Effector CD4-positive, alpha-beta T cell (primary cell): ENCODE measurements around the gene ZNF783.
"Not testable (repeated sequence)": the region's sequence is repeated elsewhere in the genome, so short reads cannot be mapped to it uniquely, and the experiment has no call there.

Experiments used
- DNase-seq: peaks from one replicate; pipeline ENCODE4 v3.0.0-alpha.2; 2020

ZNF783 gene

DNA sequence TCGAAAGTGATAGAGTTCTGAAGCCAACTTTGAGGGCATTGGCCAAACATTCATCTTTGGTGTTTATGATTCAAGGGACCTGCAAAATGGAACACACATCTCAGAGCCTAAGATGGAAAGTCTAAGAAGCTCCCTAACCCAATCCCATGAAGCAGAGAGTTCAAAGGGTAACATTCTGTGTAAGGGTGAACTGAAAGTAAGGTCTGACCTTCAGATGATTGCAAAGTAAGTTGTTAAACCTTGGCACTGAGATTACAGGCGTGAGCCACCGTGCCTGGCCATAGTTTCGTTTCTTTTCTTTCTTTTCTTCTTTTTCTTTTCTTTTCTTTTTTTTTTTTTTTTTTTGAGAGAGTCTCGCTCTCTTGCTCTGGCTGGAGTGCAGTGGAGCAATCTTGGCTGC, 20.3 kb upstream of the ZNF783 start:
- DNase-seq = no peak

DNA sequence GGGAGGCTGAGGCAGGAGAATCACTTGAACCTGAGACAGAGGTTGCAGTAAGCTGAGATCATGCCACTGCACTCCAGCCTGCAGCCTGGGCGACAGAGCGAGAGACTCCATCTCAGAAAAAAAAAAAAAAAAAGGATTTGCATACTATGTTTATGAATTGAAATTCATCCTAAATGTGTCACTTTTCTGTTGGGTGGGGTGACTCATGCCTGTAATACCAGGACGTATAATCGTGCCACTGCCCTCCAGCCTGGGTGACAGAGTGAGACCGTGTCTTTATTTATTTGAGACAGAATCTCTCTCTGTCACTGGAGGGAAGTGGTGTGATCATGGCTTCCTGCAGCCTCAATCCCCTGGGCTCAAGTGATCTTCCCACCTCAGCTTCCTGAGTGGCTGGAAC, 16.8 kb upstream of the ZNF783 start:
- DNase-seq = no peak

DNA sequence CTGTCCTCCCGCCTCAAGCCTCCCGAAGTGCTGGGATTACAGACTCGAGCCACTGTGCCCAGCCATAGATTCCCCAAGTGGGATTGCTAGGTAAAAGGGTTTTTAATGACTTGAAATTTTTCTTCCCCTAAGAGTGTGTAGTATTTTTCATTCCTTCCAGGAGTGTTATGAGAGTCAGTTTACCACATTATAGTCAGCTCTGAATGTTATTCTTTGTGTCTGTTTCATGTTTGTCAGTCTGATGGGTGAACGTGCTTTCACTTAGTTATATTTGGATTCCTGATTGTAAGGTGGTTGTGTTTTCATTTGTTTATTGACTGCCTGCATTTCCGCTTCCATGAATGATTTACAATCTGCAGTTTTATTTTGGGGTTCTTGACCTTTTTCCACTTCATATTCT, 16.3 kb upstream of the ZNF783 start:
- DNase-seq = no peak

DNA sequence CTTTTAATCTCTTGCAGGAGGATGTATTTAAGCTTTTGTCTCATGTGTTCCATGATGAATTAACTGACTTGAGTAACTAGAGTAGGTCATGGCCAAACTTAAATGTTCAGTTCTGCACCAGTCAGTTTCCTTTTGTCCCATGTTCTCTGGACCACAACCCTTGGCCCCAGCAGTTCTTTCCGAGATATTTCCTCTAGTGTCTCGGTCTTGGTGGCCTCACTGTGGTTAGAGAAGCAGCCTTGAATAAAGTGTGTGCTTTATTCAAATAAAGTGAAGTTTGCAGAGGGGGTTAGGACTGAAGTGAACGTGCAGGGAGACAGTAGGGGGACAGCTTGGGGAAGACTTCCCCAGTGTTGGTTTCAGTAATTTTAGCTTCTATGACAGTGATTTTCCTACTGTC, 13.2 kb upstream of the ZNF783 start:
- no peak for DNase-seq

DNA sequence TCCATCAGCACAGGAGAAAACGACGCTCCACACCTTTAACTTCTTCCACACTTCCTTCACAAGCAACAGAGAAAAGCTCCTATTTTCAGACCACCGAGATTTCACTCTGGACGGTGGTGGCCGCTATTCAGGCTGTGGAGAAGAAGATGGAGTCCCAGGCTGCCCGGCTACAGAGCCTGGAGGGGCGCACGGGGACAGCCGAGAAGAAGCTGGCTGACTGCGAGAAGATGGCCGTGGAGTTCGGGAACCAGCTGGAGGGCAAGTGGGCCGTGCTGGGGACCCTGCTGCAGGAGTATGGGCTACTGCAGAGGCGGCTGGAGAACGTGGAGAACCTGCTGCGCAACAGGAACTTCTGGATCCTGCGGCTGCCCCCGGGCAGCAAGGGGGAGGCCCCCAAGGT, 11.8 kb upstream of the ZNF783 start:
- not testable (repeated sequence) for DNase-seq

DNA sequence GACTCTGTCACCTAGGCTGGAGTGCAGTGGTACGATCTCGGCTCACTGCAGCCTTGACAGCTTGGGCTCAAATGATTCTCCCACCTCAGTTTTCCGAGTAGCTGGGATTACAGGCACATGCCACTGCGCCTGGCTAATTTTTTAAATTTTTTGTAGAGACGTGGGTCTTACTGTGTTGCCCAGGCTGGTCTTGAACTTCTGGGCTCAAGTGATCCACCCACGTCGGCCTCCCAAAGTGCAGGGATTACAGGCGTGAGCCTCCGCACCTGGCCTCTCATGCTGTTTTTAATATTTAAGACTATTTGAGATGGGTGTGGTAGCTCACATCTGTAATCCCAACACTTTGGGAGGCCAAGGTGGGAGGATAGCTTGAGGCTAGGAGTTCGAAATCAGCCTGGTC, 10.5 kb upstream of the ZNF783 start:
- DNase-seq = not testable (repeated sequence)

DNA sequence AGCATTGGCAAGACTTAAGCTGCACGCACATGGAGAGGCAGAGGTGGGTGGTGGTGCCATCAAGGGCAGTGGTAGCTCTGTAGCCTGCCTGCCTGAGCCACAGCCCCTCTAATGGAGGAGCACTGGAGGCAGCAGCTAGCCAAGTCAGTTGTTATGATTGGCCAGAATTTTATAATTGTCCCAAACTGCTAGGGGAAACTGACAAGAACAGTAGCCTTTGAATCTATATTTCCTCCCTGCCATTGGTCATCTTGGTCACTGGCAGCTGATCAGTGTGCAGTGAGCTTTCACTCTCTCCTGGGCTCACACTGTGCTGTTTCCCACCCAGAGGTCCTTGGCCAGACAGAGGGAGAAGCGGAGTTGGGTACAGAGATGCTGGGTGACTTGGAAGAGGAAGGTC, 9.6 kb upstream of the ZNF783 start:
- no peak for DNase-seq

DNA sequence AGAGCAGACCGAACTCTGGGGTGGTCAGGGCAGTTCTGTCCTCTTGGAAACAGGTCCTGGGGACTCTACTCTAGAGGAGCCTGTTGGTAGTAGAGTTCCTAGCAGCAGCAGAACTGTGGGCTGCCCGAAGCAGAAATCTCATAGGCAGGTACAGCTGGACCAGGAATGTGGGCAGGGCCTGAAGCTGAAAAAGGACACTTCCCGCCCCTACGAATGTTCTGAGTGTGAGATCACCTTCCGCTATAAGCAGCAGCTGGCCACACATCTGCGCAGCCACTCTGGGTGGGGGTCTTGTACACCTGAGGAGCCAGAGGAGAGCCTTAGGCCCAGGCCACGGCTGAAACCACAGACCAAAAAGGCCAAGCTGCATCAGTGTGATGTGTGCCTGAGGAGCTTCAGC, 8.3 kb upstream of the ZNF783 start:
- DNase-seq = no peak

DNA sequence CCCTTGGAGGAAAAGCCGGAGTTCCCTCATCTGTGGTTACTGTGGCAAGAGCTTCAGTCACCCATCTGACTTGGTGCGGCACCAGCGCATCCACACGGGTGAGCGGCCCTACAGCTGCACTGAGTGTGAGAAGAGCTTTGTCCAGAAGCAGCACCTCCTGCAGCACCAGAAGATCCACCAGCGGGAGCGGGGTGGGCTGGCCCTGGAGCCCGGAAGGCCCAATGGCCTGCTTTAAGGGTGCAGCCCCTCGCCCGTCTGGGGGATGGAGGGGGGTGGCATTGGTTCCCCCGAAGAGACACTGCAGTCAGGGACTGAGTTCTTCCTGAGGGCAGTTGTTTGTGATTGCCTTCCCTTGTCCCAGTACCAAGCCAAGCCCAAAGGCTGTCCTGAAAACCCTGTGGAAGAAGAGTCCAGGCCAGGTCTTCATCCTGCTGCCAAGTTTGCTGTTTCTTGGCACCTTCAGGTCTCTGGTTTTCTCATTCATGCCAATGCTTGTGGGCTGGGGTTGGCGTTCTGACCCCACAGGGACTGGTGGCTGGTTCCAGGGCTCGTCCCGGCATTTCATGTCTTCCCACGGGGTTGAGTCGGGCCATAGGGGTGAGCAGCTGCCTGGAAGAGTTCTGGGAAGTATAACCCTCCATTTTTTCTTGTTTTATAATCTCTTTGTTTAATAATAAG, 7.7 kb upstream of the ZNF783 start:
- no peak for DNase-seq

DNA sequence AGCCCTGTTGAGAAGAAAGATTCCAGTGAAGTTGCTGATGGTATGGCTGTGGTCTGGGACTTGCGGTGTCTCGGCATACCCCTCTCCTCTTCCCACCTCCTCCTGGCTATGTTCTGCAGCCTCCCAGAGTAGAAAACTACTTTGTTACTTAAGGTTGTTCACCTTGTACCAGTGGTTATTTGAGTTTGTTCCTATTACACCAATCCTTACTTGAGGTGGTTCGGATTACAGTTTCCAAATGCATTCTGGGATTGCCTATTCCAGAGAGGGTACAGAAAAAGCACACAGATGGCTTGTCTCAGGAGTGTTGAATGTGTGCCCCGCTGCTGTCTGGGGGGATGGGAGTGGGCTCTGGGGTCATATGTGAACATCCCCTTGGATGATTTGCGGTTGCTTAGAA, 6.8 kb upstream of the ZNF783 start:
- no peak for DNase-seq

DNA sequence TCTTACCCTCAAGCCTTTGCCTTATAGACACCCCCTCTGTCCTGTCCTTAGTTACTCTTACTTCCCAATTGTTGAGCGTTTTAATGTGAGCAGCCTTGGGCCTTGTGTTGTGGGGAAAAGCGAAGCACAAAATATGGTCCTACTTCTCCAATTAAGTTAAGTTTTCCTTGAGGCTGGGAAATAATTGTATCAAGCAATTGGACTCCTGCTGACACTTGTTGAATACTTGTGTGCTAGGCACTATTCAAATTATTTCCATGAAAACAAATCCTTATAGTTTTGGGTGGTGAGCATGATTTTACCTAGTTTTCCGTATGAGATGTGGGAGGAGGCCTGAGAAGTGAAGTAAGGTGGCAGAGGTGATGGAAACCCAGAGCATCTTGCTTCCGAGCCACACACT, 5.4 kb upstream of the ZNF783 start:
- no peak for DNase-seq

DNA sequence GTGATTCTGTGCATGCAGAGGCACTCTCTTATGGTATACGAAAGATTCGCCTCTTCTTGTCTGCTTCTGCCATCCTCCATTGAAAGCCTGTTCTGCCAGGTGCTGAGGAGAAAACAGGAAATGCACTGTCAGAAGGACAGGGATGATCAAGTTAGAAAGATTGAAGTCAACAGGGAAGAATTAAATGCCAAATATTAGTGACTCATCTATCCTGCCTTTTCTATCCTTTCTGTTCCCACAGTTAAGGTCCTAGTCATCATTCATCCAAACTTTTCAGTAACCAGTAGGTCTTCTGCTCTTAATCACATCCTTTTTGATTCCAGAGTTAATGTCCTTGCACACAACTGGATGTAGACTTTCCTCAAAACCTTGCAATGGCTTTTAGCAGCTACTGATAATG, 4.8 kb upstream of the ZNF783 start:
- no peak for DNase-seq

DNA sequence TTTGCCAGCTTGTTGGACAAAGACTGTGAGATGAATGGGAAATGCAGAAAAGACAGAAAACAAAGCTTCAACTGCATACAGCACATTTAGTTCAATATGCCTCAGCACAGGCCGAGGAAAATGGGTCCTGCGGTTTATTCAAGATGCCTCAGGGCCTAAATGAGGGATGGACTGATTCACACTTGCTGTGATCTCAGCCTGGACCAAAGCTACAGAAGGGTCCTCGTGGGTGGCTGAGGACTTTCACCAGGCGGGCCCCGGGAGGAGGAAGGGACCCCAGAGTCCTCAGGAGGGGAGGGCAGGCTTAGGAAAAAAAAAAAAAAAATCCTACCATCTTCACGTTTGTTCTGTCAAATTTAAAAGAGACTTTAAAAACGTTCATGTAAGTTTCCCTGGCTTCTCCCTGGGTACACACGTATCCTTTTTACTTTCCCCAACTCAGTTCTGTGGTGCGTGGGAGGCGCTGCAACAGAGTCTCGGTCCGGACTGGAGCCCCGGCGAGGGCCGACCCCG, 624 bp upstream of the ZNF783 start:
- DNase-seq = no peak

DNA sequence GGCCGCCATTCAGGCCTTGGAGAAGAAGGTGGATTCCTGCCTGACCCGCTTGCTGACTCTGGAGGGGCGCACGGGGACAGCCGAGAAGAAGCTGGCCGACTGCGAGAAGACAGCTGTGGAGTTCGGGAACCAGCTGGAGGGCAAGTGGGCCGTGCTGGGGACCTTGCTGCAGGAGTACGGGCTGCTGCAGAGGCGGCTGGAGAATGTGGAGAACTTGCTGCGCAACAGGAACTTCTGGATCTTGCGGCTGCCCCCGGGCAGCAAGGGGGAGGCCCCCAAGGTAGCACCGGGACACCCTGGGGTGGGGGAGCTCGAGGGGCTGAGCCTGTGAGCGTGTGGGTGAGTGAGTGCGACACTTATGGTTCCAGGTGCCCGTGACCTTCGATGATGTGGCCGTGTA, 4.5 kb downstream of the ZNF783 start:
- DNase-seq = no peak

DNA sequence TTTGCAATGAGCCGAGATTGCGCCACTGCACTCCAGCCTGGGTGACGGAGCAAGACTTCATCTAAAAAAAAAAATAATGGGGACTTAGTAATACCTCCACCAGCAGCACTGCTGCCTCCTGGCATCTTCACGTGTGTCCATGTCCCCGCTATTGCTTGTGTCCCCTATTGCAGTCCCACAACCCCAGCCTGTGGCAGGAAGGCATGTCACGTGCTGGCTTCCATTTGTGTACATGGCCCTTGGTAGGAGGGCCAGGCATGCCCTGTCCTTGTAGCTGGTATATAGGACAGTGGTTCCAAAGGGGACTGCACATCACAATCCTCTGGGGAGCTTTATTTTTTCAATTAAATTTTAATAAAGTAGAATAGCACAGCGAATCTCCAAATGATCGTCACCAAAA, 5.7 kb downstream of the ZNF783 start:
- DNase-seq = no peak

DNA sequence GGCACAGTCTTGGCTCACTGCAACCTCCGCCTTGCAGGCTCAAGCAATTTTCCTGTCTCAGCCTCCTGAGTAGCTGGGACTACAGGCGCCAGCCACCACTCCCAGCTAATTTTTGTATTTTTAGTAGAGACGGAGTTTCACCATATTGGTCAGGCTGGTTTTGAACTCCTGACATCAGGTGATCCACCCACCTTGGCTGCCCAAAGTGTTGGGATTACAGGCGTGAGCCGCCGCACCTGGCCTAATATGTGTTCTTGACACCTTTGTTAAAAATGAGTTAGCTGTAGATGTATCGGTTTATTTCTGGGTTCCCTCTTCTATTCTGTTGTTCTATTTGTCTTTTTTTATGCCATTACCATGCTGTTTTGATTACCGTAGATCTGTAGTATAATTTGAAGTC, 12.4 kb downstream of the ZNF783 start:
- DNase-seq = not testable (repeated sequence)

DNA sequence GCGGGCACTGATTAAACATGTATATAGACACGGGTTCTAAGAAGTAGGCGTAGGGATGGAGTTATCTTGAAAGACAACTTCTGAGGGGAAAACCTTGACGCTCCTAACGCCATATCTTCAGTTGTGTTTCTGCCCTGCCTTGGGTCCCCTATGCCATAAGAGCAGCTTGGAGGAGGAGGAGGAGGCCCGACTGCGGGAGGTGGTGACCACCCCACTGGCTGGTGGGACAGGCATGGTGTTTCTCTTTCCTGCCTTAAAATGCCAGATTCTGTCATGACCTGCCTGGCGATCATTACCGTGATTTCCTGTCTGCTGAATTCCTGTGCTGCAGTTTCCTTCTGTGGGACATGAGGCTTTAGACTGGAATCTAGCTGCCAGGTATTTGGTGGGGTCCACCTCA, 15.9 kb downstream of the ZNF783 start:
- no peak for DNase-seq

DNA sequence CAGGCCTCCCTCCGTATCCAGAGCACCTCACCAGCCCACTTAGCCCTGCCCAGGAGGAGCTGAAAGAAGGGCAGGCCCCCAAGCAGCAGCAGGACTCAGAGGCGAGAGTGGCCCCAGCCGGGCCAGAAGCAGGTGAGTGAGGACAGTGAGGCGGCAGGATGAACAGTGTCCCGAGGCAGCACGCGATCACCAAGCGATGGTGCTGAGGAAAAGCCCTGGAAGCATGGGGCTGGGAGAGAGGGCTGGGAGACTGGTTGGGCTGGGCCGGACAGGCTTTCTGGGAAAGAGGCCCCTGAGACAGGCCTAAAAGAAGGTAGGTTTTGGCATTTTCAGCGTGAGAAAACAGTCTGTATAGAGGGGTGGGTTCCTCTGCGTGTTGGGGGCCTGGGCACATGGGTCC, 16.4 kb downstream of the ZNF783 start:
- no peak for DNase-seq

DNA sequence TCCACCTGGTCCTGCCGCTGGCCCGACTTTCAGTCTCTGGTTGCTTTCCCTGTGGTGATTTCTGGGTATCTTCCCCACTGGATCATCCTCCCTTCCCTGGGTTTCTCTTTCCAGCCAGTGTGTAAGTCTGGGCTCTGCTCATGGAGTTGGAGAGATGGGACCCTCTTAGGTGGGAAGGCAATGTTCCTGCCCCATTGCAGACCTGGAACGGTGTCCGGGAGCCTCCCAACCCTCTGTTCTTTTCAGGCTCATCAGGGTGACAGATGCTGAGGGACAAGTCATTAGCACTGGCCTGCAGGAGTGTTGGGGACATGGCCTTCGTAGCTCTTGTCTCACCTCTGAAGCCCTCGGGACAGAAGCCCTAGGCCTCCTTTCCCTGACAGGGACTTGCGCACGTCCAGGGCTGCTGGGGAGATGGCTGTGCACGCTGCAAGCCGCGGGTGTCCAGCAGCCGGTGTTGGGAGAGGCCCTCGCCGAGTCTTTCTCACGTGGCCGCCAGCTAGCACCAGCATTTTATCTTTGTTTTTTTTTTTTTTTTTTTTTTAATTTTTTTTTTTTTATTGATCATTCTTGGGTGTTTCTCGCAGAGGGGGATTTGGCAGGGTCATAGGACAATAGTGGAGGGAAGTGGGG, 17.2 kb downstream of the ZNF783 start:
- no peak for DNase-seq

DNA sequence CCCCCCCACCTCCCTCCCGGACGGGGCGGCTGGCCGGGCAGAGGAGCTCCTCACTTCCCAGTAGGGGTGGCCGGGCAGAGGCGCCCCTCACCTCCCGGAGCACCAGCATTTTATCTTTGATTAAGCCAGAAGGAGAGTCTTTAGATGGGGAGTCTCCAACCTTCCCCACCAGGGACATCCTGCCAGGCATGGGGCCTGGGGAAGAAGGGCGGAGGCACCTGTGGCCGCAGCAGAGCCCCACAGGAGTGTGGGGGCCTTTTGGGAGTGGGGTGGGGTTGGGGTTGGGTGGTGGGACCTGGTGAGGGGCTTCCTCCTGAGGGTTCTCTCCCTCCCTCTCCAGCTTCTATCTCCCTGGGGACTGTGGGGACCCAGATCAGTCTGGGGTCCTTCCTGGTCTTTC, 18.2 kb downstream of the ZNF783 start:
- DNase-seq = no peak

DNA sequence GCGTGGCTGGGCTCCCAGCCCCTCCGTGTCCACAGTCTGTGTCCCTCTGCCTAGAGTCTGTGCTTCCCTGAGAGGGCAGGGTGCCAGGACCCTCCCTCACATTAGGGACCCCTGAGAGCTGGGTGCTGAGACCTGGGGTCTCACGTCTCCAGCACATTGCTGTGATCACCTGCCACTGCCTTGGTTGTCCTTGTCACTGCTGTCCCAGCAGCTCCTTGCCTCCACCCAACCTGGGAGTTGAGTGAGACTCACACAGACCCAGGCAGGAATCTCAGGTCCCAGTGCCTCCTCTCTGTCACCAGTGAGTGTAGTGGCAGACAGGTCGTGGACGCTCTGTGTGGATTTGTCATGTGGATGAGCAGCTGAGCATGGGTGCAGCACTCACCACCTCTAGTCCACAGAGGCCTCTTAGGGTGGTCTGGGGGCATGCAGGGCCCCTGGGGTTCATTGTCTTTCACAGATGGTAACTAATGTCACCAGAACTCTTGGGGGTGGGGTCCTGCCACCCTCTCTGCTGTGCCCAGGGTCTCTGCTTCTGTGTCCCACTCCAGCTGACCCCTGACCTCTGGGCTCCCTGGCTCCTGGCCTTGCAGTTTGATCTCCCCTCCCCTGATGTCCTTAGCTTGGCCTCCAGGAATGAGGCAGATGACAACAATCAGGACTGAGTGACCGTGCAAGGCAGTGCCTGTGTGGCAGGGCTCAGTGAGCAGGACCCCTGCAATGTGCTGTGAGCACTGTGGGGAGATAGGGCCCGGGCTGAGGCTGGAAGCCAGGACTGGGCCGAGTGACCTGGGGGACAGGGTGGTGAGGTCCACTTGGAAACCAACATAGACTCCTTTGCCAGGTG, 18.9 kb downstream of the ZNF783 start:
- no peak for DNase-seq

DNA sequence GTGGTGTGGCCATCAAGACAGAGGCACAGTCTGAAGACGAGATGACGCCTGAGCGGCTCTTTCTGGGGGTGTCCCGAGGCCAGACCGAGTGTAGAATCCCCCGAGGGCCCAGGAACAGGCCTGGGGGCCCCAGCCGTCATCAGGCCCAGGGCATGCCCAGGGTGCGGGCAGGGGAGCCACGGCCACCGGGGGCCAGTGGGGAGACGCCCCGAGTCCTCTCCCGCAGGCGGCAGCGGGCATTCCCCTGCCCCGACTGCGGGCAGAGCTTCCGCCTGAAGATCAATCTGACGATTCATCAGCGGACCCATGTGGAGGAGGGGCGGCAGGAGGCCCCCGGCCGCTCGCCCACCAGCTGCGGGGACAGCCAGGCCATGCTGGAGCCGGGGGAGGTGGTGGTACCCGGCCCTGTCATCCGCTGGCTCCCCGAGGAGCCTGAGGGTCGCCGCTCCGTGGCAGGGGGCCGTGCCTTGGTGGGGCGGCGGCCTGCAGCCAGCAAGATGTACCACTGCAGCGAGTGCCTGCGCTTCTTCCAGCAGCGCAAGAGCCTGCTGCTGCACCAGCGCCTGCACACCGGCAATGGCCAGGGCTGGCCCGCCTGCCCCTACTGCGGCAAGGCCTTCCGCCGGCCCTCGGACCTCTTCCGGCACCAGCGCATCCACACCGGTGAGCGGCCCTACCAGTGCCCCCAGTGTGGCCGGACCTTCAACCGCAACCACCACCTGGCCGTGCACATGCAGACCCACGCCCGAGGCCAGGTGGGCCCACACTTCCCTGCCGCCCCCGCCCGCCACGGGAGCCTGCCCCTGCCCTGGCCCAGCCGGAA, 19.7 kb downstream of the ZNF783 start:
- DNase-seq = no peak

DNA sequence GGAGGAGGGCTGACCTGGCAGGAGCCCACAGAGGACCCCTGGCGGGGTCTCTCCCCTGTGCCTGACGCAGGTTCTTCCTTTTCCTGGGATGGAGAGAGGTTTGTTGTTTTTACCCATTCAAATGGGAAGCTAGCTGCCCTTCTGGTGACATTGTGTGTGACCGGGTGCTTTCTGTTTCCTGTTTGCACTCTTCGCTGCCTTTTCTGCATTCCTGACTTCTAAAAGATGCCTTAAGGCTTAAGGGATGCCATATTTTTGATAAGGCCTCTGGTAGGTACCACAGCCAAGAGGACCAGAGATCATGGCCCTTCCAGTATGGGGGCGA, 20.3 kb downstream of the ZNF783 start:
- DNase-seq = no peak
